Measurements from ENCODE around the gene DRC7. TPM values are rescaled to one million over a fixed set of nuclear protein-coding genes. Genes with fewer than 3 reads are reported as not detected.

The DRC7 gene
- total RNA-seq, 4 donors from 2014 or later = not detected

DNA sequence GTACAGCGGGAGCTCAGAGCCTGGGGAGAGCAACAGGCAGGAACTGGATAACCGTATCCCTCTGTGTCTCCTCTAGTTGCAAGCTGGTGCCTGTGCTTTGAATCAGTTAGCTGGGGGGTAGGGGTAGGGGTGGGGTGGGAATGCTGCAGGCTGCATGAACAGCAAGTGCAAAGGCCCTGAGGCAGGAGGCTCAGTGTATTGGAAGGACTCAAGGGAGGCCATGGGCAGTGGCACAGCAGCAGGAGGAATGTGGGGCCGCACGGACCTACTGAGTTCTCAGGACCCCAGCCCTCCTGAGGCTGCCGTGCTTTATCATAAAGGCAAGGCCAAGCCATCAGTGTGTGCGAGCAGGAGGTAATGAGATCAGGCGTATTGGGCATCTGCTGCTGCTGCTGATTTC is 44.2 kb downstream of the DRC7 start:
- DNase-seq = no peak
- Histone ChIP-seq H3K4me3 (no peak overlapping the region), H3K4me1 (peaks cover 0 to 24% (median 12%) of the 10 kb centered on the region in 4 donors), H3K27me3 (no peaks in the 10 kb centered on the region), H3K9me3 (no peaks in the 10 kb centered on the region), H3K27ac (no peak overlapping the region), H3K36me3 (no peaks in the 10 kb centered on the region)
- TF ChIP-seq, protein P1, sequence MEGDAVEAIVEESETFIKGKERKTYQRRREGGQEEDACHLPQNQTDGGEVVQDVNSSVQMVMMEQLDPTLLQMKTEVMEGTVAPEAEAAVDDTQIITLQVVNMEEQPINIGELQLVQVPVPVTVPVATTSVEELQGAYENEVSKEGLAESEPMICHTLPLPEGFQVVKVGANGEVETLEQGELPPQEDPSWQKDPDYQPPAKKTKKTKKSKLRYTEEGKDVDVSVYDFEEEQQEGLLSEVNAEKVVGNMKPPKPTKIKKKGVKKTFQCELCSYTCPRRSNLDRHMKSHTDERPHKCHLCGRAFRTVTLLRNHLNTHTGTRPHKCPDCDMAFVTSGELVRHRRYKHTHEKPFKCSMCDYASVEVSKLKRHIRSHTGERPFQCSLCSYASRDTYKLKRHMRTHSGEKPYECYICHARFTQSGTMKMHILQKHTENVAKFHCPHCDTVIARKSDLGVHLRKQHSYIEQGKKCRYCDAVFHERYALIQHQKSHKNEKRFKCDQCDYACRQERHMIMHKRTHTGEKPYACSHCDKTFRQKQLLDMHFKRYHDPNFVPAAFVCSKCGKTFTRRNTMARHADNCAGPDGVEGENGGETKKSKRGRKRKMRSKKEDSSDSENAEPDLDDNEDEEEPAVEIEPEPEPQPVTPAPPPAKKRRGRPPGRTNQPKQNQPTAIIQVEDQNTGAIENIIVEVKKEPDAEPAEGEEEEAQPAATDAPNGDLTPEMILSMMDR (IDR thresholded peaks at IDR 0.05) = no peak
- TF ChIP-seq POLR2A (IDR thresholded peaks at IDR 0.05) = no peak

DNA sequence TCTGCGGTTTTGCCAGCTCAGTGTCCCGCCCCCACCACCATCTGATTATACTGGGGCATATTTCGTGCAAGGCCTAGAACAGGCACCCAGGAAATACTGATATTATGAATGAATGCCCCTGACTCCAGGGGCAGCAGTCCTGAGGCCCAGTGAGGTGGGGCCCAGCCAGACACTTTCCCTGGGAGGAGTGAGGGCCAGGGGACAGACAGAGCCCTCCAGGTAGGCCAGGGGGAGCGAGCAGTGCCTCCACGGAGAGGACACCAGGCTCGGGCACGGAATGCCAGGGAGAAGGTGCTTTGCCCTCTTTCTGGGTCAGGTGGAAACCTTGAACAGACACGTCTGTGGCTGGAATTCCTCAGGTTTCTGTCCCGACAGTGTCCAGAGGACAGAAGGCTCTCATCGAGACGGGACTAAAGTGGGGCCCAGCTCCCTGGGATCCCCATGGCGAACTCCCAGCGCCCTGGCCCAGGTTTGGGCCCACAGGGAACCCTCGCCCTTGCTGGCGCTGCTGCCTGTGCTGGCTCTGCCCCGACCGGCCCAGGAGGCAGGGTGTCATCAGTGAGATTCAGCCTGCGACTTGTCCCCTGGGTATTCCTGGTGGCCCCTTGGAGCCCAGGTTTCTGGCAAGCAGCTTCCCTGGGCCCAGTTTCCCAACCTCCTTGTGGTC is 45.3 kb downstream of the DRC7 start:
- DNase-seq = peak in 1 of 3 donors; percentile 28
- Histone ChIP-seq H3K27ac (no peak overlapping the region), H3K9me3 (no peaks in the 10 kb centered on the region), H3K4me1 (peaks cover 0 to 16% (median 10%) of the 10 kb centered on the region in 4 donors), H3K27me3 (no peaks in the 10 kb centered on the region), H3K36me3 (peaks cover 0 to 5% (median 0%) of the 10 kb centered on the region in 3 donors), H3K4me3 (no peak overlapping the region)
- TF ChIP-seq POLR2A (IDR thresholded peaks at IDR 0.05) = no peak
- TF ChIP-seq, protein P1 (IDR thresholded peaks at IDR 0.05) = no peak

DNA sequence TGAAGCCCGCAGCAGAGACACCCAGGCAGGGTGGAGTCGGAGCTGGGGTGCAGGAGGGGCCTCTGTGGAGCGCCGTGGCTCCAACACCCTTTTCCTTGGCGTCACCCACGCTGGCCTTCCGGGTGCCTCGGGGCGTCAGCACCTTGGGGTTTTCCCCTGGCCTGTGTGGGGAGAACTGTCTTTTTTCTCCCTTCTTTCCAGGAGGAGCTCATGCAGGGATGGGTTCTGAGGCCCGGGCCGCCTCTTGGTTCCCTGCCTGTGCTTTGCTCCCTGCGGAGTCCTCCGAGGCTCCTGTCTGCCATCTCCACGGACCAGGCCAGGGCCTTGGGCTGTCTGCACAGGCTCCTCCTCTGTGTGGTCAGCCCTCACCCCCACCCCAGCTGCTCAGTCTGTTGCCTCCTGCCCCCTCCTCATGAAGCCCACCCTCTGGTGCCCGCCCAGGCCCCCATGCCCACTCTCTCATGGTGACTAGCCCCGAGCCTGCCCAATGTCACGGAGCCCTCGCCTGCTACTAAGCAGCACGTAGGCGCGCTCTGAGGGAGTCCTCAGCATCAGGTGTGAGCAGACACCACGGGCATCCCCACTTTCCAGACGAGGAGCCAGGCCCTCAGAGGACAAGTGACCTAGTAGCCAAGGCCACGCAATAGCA is 45.9 kb downstream of the DRC7 start:
- Histone ChIP-seq H3K27me3 (no peaks in the 10 kb centered on the region), H3K27ac (no peak overlapping the region), H3K4me3 (no peak overlapping the region), H3K4me1 (peaks cover 0 to 16% (median 10%) of the 10 kb centered on the region in 4 donors), H3K9me3 (no peaks in the 10 kb centered on the region), H3K36me3 (peaks cover 0 to 5% (median 0%) of the 10 kb centered on the region in 3 donors)
- no peak for DNase-seq
- TF ChIP-seq, protein P1 (IDR thresholded peaks at IDR 0.05) = no peak
- TF ChIP-seq POLR2A (IDR thresholded peaks at IDR 0.05) = no peak

DNA sequence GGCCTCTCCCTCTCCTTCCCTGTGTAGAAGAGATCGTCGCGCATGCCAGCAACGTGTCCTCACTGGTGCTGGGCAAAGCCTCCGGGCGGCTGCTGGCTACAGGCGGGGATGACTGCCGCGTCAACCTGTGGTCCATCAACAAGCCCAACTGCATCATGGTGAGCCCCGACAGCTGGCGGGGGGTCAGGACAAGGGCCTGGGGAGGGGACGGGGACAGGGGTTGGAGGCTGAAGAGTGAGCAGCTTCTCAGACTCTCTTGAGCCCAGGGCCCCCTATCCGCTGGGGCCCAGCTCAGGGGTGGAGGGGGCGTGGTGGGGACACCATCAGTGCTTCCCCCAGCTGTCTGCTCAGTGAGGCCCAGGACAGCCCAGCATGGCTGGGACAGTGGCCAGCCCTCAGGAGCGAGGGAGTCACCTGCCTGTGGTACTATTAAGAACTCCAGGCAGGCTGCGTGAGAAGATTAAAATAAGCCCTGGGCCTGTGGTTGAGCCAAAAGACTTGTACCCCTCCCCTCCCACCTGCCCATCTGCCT is 47.1 kb downstream of the DRC7 start:
- Histone ChIP-seq H3K27ac (no peak overlapping the region), H3K9me3 (no peaks in the 10 kb centered on the region), H3K4me1 (peaks cover 0 to 7% (median 2%) of the 10 kb centered on the region in 4 donors), H3K4me3 (no peak overlapping the region), H3K27me3 (no peaks in the 10 kb centered on the region), H3K36me3 (peaks cover 0 to 5% (median 0%) of the 10 kb centered on the region in 3 donors)
- DNase-seq = no peak
- TF ChIP-seq, protein P1 (IDR thresholded peaks at IDR 0.05) = no peak
- no peak for TF ChIP-seq POLR2A (IDR thresholded peaks at IDR 0.05)

DNA sequence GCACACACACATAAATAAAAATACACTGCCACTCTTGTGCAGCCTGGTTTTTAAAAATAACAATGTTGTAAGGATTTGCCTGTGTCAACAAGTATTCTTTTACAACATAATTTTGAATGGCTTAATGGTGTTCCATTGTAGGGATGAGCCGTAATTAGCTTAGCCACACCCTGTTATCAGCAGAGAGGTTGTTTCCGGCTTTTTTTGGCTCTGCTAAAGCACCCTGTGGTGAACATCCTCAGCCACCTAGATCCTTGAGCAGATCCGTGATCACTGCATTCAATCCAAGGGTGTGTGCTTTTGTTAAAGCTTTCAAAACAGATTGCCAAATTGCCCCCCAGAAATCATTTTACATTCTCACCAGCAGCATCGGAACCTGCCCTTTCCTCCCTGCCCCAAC is 47.9 kb downstream of the DRC7 start:
- no peak for TF ChIP-seq POLR2A (IDR thresholded peaks at IDR 0.05)
- TF ChIP-seq, protein P1 (IDR thresholded peaks at IDR 0.05) = no peak
- H3K4me1 ChIP-seq = no peaks in the 10 kb centered on the region
- no peak for DNase-seq
- no peaks in the 10 kb centered on the region for H3K27me3 ChIP-seq
- no peak overlapping the region for H3K4me3 ChIP-seq
- no peak overlapping the region for H3K27ac ChIP-seq
- no peaks in the 10 kb centered on the region for H3K9me3 ChIP-seq
- H3K36me3 ChIP-seq = peaks cover 0 to 5% (median 0%) of the 10 kb centered on the region in 3 donors

Data from Peyer's patch (tissue), 4 donors.